ENCODE data around the gene TMEM145.

Gene TMEM145

GRCh38 chr19:42333975-42334696 lies 21.0 kb downstream of the TMEM145 start:
- Histone ChIP-seq H3K4me1 (ENCODE audit: low read length) (no peaks in the 10 kb centered on the region), H4K20me1 (ENCODE audit: insufficient read depth, low read length) (no peaks in the 10 kb centered on the region), H3K27ac (ENCODE audit: low read length) (no peak overlapping the region), H3F3A (ENCODE audit: insufficient read depth, low read length) (no peaks in the 10 kb centered on the region), H3K79me2 (ENCODE audit: low read length) (no peaks in the 10 kb centered on the region), H3K36me3 (replicated peaks; ENCODE audit: insufficient read depth, low read length) (no peaks in the 10 kb centered on the region), H3K9me2 (replicated peaks; ENCODE audit: insufficient read depth, low read length) (no peaks in the 10 kb centered on the region), H3K4me3 (ENCODE audit: low read length) (no peak overlapping the region), H3K27me3 (replicated peaks; ENCODE audit: insufficient read depth, low read length) (no peaks in the 10 kb centered on the region), H3K9me3 (replicated peaks; ENCODE audit: insufficient read depth, low read length) (no peaks in the 10 kb centered on the region), H3K4me2 (ENCODE audit: low read depth, low read length) (no peak overlapping the region), H3K9ac (ENCODE audit: low read length) (no peak overlapping the region), H2AFZ (ENCODE audit: low read length) (no peak overlapping the region)
- TF ChIP-seq EZH2phosphoT487 (IDR thresholded peaks at IDR 0.05; ENCODE audit: low read length) (no peak), EZH2 (optimal IDR thresholded peaks at IDR 0.05; ENCODE audit: low read depth, low read length) (no peak), CTCF (IDR thresholded peaks at IDR 0.05; ENCODE audit: low read length) (no peak)
- no peak for DNase-seq

GRCh38 chr19:42334697-42335373 lies 21.7 kb downstream of the TMEM145 start:
- no peaks in the 10 kb centered on the region for H3K36me3 ChIP-seq (replicated peaks; ENCODE audit: insufficient read depth, low read length)
- no peaks in the 10 kb centered on the region for H3K9me3 ChIP-seq (replicated peaks; ENCODE audit: insufficient read depth, low read length)
- H3K9ac ChIP-seq (ENCODE audit: low read length), result no peak overlapping the region
- DNase-seq, result no peak
- H3K27me3 ChIP-seq (replicated peaks; ENCODE audit: insufficient read depth, low read length), result no peaks in the 10 kb centered on the region
- H3F3A ChIP-seq (ENCODE audit: insufficient read depth, low read length), result no peaks in the 10 kb centered on the region
- no peaks in the 10 kb centered on the region for H3K4me1 ChIP-seq (ENCODE audit: low read length)
- H3K79me2 ChIP-seq (ENCODE audit: low read length), result no peaks in the 10 kb centered on the region
- H3K9me2 ChIP-seq (replicated peaks; ENCODE audit: insufficient read depth, low read length), result no peaks in the 10 kb centered on the region
- H3K4me2 ChIP-seq (ENCODE audit: low read depth, low read length), result no peak overlapping the region
- no peak overlapping the region for H3K4me3 ChIP-seq (ENCODE audit: low read length)
- H3K27ac ChIP-seq (ENCODE audit: low read length), result no peak overlapping the region
- no peaks in the 10 kb centered on the region for H4K20me1 ChIP-seq (ENCODE audit: insufficient read depth, low read length)
- no peak overlapping the region for H2AFZ ChIP-seq (ENCODE audit: low read length)
- no peak for TF ChIP-seq EZH2 (optimal IDR thresholded peaks at IDR 0.05; ENCODE audit: low read depth, low read length)

- Histone ChIP-seq H4K20me1 (ENCODE audit: insufficient read depth, low read length) (no peaks in the 10 kb centered on the region), H3K27me3 (replicated peaks; ENCODE audit: insufficient read depth, low read length) (no peaks in the 10 kb centered on the region), H3K27ac (ENCODE audit: low read length) (no peak overlapping the region), H3K9me3 (replicated peaks; ENCODE audit: insufficient read depth, low read length) (no peaks in the 10 kb centered on the region), H3K36me3 (replicated peaks; ENCODE audit: insufficient read depth, low read length) (no peaks in the 10 kb centered on the region), H2AFZ (ENCODE audit: low read length) (no peak overlapping the region), H3K4me3 (ENCODE audit: low read length) (no peak overlapping the region), H3K9ac (ENCODE audit: low read length) (no peak overlapping the region), H3K79me2 (ENCODE audit: low read length) (no peaks in the 10 kb centered on the region), H3K9me2 (replicated peaks; ENCODE audit: insufficient read depth, low read length) (no peaks in the 10 kb centered on the region), H3F3A (ENCODE audit: insufficient read depth, low read length) (no peaks in the 10 kb centered on the region), H3K4me1 (ENCODE audit: low read length) (no peaks in the 10 kb centered on the region), H3K4me2 (ENCODE audit: low read depth, low read length) (no peak overlapping the region)
- DNase-seq, result no peak
- TF ChIP-seq EZH2phosphoT487 (IDR thresholded peaks at IDR 0.05; ENCODE audit: low read length), result no peak
- no peak for TF ChIP-seq CTCF (IDR thresholded peaks at IDR 0.05; ENCODE audit: low read length)
- no peak for TF ChIP-seq EZH2 (optimal IDR thresholded peaks at IDR 0.05; ENCODE audit: low read depth, low read length)
Measured at GRCh38 chr19:42335374-42335936, 22.3 kb downstream of the TMEM145 start.

Measured in MM.1S (cell line).